HEK293T (cell line): ENCODE data around the gene CACNG5.

ENCODE experiments used
- ARNT ChIP-seq: fragments of 450-650 bp; IDR thresholded peaks from 2 replicates; pipeline ENCODE4 v1.6.1; 2017; ENCODE audit warnings: mild to moderate bottlenecking
- BHLHE40 ChIP-seq: fragments of 450-650 bp; IDR thresholded peaks from 2 replicates; pipeline ENCODE4 v1.6.1; 2016; ENCODE audit warnings: mild to moderate bottlenecking, moderate library complexity, borderline replicate concordance
- CTBP1 ChIP-seq: fragments of 450-650 bp; IDR thresholded peaks from 2 replicates; pipeline ENCODE4 v1.6.1; 2016; ENCODE audit warnings: borderline replicate concordance
- ELF4 ChIP-seq: fragments of 450-650 bp; IDR thresholded peaks from 2 replicates; pipeline ENCODE4 v1.6.1; 2017; ENCODE audit warnings: antibody characterized with exemption
- FOXA1 ChIP-seq: fragments of 450-650 bp; IDR thresholded peaks from 2 replicates; pipeline ENCODE4 v1.6.1; 2016; ENCODE audit warnings: mild to moderate bottlenecking
- FOXK2 ChIP-seq: fragments of 450-650 bp; IDR thresholded peaks from 2 replicates; pipeline ENCODE4 v1.6.1; 2016; ENCODE audit warnings: mild to moderate bottlenecking
- FOXM1 ChIP-seq: fragments of 450-650 bp; IDR thresholded peaks from 2 replicates; pipeline ENCODE4 v1.6.1; 2017; ENCODE audit warnings: mild to moderate bottlenecking, borderline replicate concordance
- L3MBTL2 ChIP-seq: fragments of 450-650 bp; conservative IDR thresholded peaks from 2 replicates; pipeline ENCODE4 v1.6.1; 2016; ENCODE audit warnings: mild to moderate bottlenecking
- NFRKB ChIP-seq: fragments of 450-650 bp; IDR thresholded peaks from 2 replicates; pipeline ENCODE4 v1.6.1; 2016; ENCODE audit warnings: mild to moderate bottlenecking, moderate library complexity
- SP1 ChIP-seq: fragments of 450-650 bp; IDR thresholded peaks from 2 replicates; pipeline ENCODE4 v1.6.1; 2017
- SUZ12 ChIP-seq: fragments of 450-650 bp; IDR thresholded peaks from 2 replicates; pipeline ENCODE4 v1.6.1; 2016; ENCODE audit warnings: mild to moderate bottlenecking
- TARDBP ChIP-seq: fragments of 450-650 bp; IDR thresholded peaks from 2 replicates; pipeline ENCODE4 v1.6.1; 2016

DNA sequence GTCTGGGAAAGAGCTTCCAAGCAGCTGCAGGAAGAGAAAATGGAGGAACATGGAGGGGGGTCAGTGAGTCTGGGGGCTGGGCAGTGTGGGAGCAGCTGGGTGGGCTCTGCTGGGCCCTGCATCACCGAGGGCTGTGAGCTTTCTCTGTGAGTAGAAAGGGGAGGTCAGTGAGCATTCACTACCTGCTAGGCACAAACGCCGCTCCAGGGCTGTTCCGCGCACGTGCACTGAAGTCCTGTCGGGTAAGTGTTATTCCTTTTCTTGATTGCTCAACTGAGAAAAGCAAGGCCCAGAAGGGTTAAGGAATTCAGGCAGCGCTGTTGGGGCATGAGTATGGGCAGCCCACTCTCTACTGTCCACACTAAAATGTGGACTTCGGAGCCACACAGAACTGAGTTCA lies 4.7 kb downstream of the CACNG5 start:
- TF ChIP-seq SP1 (no peak), FOXM1 (no peak), CTBP1 (no peak), FOXK2 (no peak), NFRKB (no peak), BHLHE40 (no peak), ELF4 (no peak), ARNT (no peak), L3MBTL2 (no peak), FOXA1 (no peak), SUZ12 (no peak), TARDBP (no peak)
